Lower leg skin (tissue), 4 donors: Measurements from ENCODE around the gene MTUS2. TPM values are rescaled to one million over a fixed set of nuclear protein-coding genes. Genes with fewer than 3 reads are reported as not detected.

Experiments
- DNase-seq, 2 donors: peaks; one replicate each; pipeline ENCODE4 v3.0.0-alpha.2; 2019; ENCODE audit warnings: low spot score in 2 of 2
- H3K4me3 ChIP-seq: fragments of 200-600 bp; sonication (generic); 2 replicates; pipeline ENCODE4 v1.5.1; 2017; ENCODE audit warnings: mild to moderate bottlenecking, low read depth; ENCODE audit not compliant: poor library complexity, severe bottlenecking
- CTCF ChIP-seq, 3 donors: fragments of 450-650 bp; IDR thresholded peaks; one replicate each; pipeline ENCODE4 v1.5.1; 2016; ENCODE audit warnings: antibody characterized with exemption in 3 of 3, mild to moderate bottlenecking in 3 of 3, moderate library complexity in 2 of 3
- POLR2A ChIP-seq, 2 donors: fragments of 450-650 bp; IDR thresholded peaks; one replicate each; pipeline ENCODE4 v1.6.1; 2016 to 2017; ENCODE audit warnings: antibody characterized with exemption in 2 of 2, mild to moderate bottlenecking in 1 of 2, moderate library complexity in 1 of 2
- WGBS, 2 donors: methylation state at CpG; one replicate each; pipeline ENCODE4 v1.1.5; 2018; 5-methylcytosine and 5-hydroxymethylcytosine counted together
- intact Hi-C: fragments of 100-400 bp; cut with DNase I; formaldehyde crosslinking; loops from one replicate; pipeline ENCODE4 v1.15.0; 2023; ENCODE audit warnings: low total_unique reads
- total RNA-seq, 4 donors: library from RNA; depleted of rRNA; stranded (reverse); fragments of >200 nt; gene quantifications; one replicate each; pipeline ENCODE4 v1.1.0, GENCODE V29; 2016

MTUS2 gene
- total RNA-seq, 4 donors from 2014 or later: 0.13 to 1.9 TPM; not detected in 2

GRCh38 chr13:29472332-29472961, 652.3 kb downstream of the MTUS2 start:
- WGBS, 2 donors: 45% methylated on average over 6 of the region's 6 CpGs
- intact Hi-C loops: no loop called here
- H3K4me3 ChIP-seq: no peak overlapping the region
- no peak for DNase-seq
- TF ChIP-seq POLR2A (IDR thresholded peaks at IDR 0.05) (no peak), CTCF (IDR thresholded peaks at IDR 0.05) (no peak)

GRCh38 chr13:29473166-29473565, 653.0 kb downstream of the MTUS2 start:
- TF ChIP-seq CTCF (IDR thresholded peaks at IDR 0.05) (no peak), POLR2A (IDR thresholded peaks at IDR 0.05) (no peak)
- DNase-seq: no peak
- 63 to 70% methylated on average over 4 of the region's 4 CpGs for WGBS, 2 donors
- no peak overlapping the region for H3K4me3 ChIP-seq
- intact Hi-C loops: no loop called here

GRCh38 chr13:29474991-29475390, 654.9 kb downstream of the MTUS2 start:
- no peak for DNase-seq
- TF ChIP-seq POLR2A (IDR thresholded peaks at IDR 0.05) (no peak), CTCF (IDR thresholded peaks at IDR 0.05) (no peak)
- WGBS, 2 donors: 77 to 86% methylated on average over 3 of the region's 3 CpGs
- intact Hi-C loops: no loop called here
- H3K4me3 ChIP-seq: no peak overlapping the region

- H3K4me3 ChIP-seq: no peak overlapping the region
- no peak for TF ChIP-seq CTCF (IDR thresholded peaks at IDR 0.05)
- TF ChIP-seq POLR2A (IDR thresholded peaks at IDR 0.05): no peak
- intact Hi-C loops: no loop called here
- WGBS, 2 donors: 79 to 81% methylated on average over 3 of the region's 3 CpGs
- no peak for DNase-seq
Observed at GRCh38 chr13:29476046-29476445, 655.9 kb downstream of the MTUS2 start.

GRCh38 chr13:29479716-29480492, 659.8 kb downstream of the MTUS2 start:
- no peak for DNase-seq
- WGBS, 2 donors: 83 to 84% methylated on average over 24 to 25 of the region's 25 CpGs
- intact Hi-C loops: no loop called here
- no peak overlapping the region for H3K4me3 ChIP-seq
- TF ChIP-seq POLR2A (IDR thresholded peaks at IDR 0.05) (no peak), CTCF (IDR thresholded peaks at IDR 0.05) (no peak)
